H1 (cell line): Measurements from ENCODE around the gene GRID2. TPM values are rescaled to one million over a fixed set of nuclear protein-coding genes. Genes with fewer than 3 reads are reported as not detected.

Source experiments
- CTCF ChIA-PET: fragments of 300-600 bp; sonication (Branson Sonifier 250); formaldehyde crosslinking; loops from one replicate; lab custom pipeline; 2021; ENCODE audit not compliant: partially characterized antibody; lab: Charles Lee
- POLR2A ChIA-PET: fragments of 300-600 bp; sonication (Branson Sonifier 250); formaldehyde crosslinking; loops from one replicate; lab custom pipeline; 2021; ENCODE audit warnings: inconsistent platforms; ENCODE audit not compliant: partially characterized antibody; lab: Charles Lee
- DNase-seq, 2 experiments: peaks; one replicate each; pipeline versions ENCODE4 v3.0.0 to v3.0.0-alpha.2; 2010 to 2022; ENCODE audit warnings: low spot score in 2 of 2, low read depth in 1 of 2, mixed read lengths in 1 of 2
- FAIRE-seq: peaks from 2 replicates; lab custom pipeline; 2011; peaks lifted over from hg19 to GRCh38; lab: Jason Lieb, UNC
- H2AFZ ChIP-seq: 2 replicates; pipeline ENCODE4 v1.8.1; 2012; ENCODE audit warnings: low read length, inconsistent platforms
- H2AK5ac ChIP-seq: 2 replicates; pipeline ENCODE4 v1.6.1; 2013; ENCODE audit warnings: low read depth, low read length
- H2BK120ac ChIP-seq: replicated peaks from 2 replicates; pipeline ENCODE3; 2013; ENCODE audit warnings: low read depth, low read length, inconsistent platforms
- H2BK12ac ChIP-seq: 2 replicates; pipeline ENCODE4 v1.6.1; 2013; ENCODE audit warnings: low read depth, low read length
- H2BK15ac ChIP-seq: 2 replicates; pipeline ENCODE4 v1.6.1; 2013; ENCODE audit warnings: low read length
- H2BK20ac ChIP-seq: 2 replicates; pipeline ENCODE4 v1.6.1; 2013; ENCODE audit warnings: low read length
- H2BK5ac ChIP-seq: 2 replicates; pipeline ENCODE4 v1.6.1; 2013; ENCODE audit warnings: low read depth, low read length
- H3K14ac ChIP-seq: 2 replicates; pipeline ENCODE4 v1.6.1; 2013; ENCODE audit warnings: inconsistent platforms; ENCODE audit not compliant: insufficient read length
- H3K18ac ChIP-seq: 2 replicates; pipeline ENCODE4 v1.6.1; 2013; ENCODE audit warnings: low read length; ENCODE audit errors: extremely low read depth
- H3K23ac ChIP-seq: 2 replicates; pipeline ENCODE4 v1.6.1; 2013; ENCODE audit warnings: inconsistent platforms; ENCODE audit not compliant: insufficient read length
- H3K23me2 ChIP-seq: 2 replicates; pipeline ENCODE4 v1.6.1; 2013; ENCODE audit warnings: low read depth, low read length
- H3K27ac ChIP-seq: 2 replicates; pipeline ENCODE4 v1.6.1; 2011; ENCODE audit warnings: low read depth, low read length, inconsistent platforms
- H3K27me3 ChIP-seq, 4 experiments: replicated peaks in 1 of 4; 1 replicate in 1 of 4; 2 replicates in 3 of 4; pipeline versions ENCODE4 v1.6.1 to v1.8.1; 2011 to 2013; ENCODE audit warnings: low read length in 3 of 4, mild to moderate bottlenecking in 3 of 4, inconsistent platforms in 2 of 4, mixed read lengths in 2 of 4, moderate library complexity in 1 of 4; ENCODE audit not compliant: control insufficient read depth in 3 of 4, insufficient read depth in 3 of 4; ENCODE audit errors: extremely low read depth in 1 of 4
- H3K36me3 ChIP-seq, 4 experiments: 2 replicates each; pipeline versions ENCODE4 v1.6.1 to v1.8.1; 2011 to 2013; ENCODE audit warnings: mild to moderate bottlenecking in 4 of 4, low read length in 3 of 4, moderate library complexity in 2 of 4, control low read depth in 1 of 4, inconsistent platforms in 1 of 4; ENCODE audit not compliant: insufficient read depth in 4 of 4, control insufficient read depth in 2 of 4
- H3K4ac ChIP-seq: replicated peaks from 2 replicates; pipeline ENCODE3; 2013; ENCODE audit warnings: low read length, low read depth, mixed read lengths, inconsistent platforms; ENCODE audit not compliant: insufficient read length
- H3K4me1 ChIP-seq, 4 experiments: replicated peaks in 1 of 4; 1 replicate in 1 of 4; 2 replicates in 3 of 4; pipeline versions ENCODE4 v1.6.1 to v1.8.1; 2011 to 2013; ENCODE audit warnings: low read length in 3 of 4, inconsistent platforms in 2 of 4, mixed read lengths in 1 of 4; ENCODE audit not compliant: insufficient read depth in 4 of 4, control insufficient read depth in 3 of 4
- H3K4me2 ChIP-seq, 2 experiments: 2 replicates each; pipeline versions ENCODE4 v1.6.1 to v1.8.1; 2011 to 2013; ENCODE audit warnings: low read depth in 2 of 2, low read length in 2 of 2, control low read depth in 1 of 2, inconsistent platforms in 1 of 2, mild to moderate bottlenecking in 1 of 2; ENCODE audit not compliant: insufficient read depth in 1 of 2
- H3K4me3 ChIP-seq, 4 experiments: fragments of 200-600, 300-600 bp in 1 of 4; sonication (generic), shearing (Covaris generic), sonication (Bioruptor Twin) in 1 of 4; 2 replicates each; pipeline versions ENCODE4 v1.5.1 to v1.8.1; 2011 to 2016; ENCODE audit warnings: low read length in 4 of 4, low read depth in 3 of 4, control low read depth in 2 of 4, inconsistent platforms in 2 of 4, mild to moderate bottlenecking in 2 of 4, mixed read lengths in 1 of 4, moderate library complexity in 1 of 4; ENCODE audit not compliant: insufficient read depth in 2 of 4; ENCODE audit errors: extremely low read depth in 1 of 4
- H3K56ac ChIP-seq: replicated peaks from 2 replicates; pipeline ENCODE3; 2013; ENCODE audit warnings: low read depth, mild to moderate bottlenecking, mixed read lengths, low read length, inconsistent platforms; ENCODE audit not compliant: insufficient read length
- H3K79me1 ChIP-seq: 2 replicates; pipeline ENCODE4 v1.6.1; 2013; ENCODE audit warnings: low read depth, low read length, control low read depth
- H3K79me2 ChIP-seq, 2 experiments: 2 replicates each; pipeline versions ENCODE4 v1.6.1 to v1.8.1; 2012 to 2013; ENCODE audit warnings: low read length in 2 of 2, mild to moderate bottlenecking in 2 of 2, inconsistent platforms in 1 of 2; ENCODE audit not compliant: insufficient read depth in 2 of 2, control insufficient read depth in 1 of 2
- H3K9ac ChIP-seq, 4 experiments: replicated peaks in 1 of 4; 1 replicate in 1 of 4; 2 replicates in 3 of 4; pipeline versions ENCODE4 v1.6.1 to v1.8.1; 2011 to 2013; ENCODE audit warnings: low read depth in 3 of 4, low read length in 3 of 4, control low read depth in 2 of 4, mild to moderate bottlenecking in 2 of 4, moderate library complexity in 2 of 4, inconsistent platforms in 1 of 4; ENCODE audit errors: extremely low read depth in 1 of 4
- H3K9me3 ChIP-seq, 2 experiments: 2 replicates each; pipeline versions ENCODE4 v1.6.1 to v1.8.1; 2012 to 2013; ENCODE audit warnings: mild to moderate bottlenecking in 2 of 2, moderate library complexity in 2 of 2, control low read depth in 1 of 2, inconsistent platforms in 1 of 2, low read depth in 1 of 2, low read length in 1 of 2, mixed read lengths in 1 of 2; ENCODE audit not compliant: insufficient read depth in 2 of 2
- H4K20me1 ChIP-seq, 2 experiments: replicated peaks in 1 of 2; 2 replicates each; pipeline versions ENCODE3 to v1.8.1; 2011 to 2013; ENCODE audit warnings: inconsistent platforms in 2 of 2, low read length in 2 of 2, mild to moderate bottlenecking in 1 of 2; ENCODE audit not compliant: insufficient read depth in 2 of 2, control insufficient read depth in 1 of 2
- H4K5ac ChIP-seq: 2 replicates; pipeline ENCODE4 v1.6.1; 2013; ENCODE audit warnings: low read length, low read depth, mixed read lengths, inconsistent platforms; ENCODE audit not compliant: insufficient read length
- H4K8ac ChIP-seq: 2 replicates; pipeline ENCODE4 v1.8.0; 2013; ENCODE audit warnings: mild to moderate bottlenecking, moderate library complexity, low read length, inconsistent platforms; ENCODE audit not compliant: insufficient read depth; ENCODE audit errors: extremely low read depth
- H4K91ac ChIP-seq: replicated peaks from 2 replicates; pipeline ENCODE3; 2013; ENCODE audit warnings: low read length, mixed read lengths, inconsistent platforms; ENCODE audit not compliant: insufficient read length
- ASH2L ChIP-seq: fragments of 200-600, 300-600 bp; sonication (generic); IDR thresholded peaks from one replicate; pipeline ENCODE4 v1.7.1; 2017; ENCODE audit warnings: low read length
- BCL11A ChIP-seq, 2 experiments: IDR thresholded peaks; one replicate each; pipeline ENCODE4 v1.6.1; 2011; ENCODE audit warnings: low read depth in 2 of 2, low read length in 2 of 2, mild to moderate bottlenecking in 2 of 2
- CBX8 ChIP-seq: fragments of 300-800, 300-1000 bp; sonication (generic); IDR thresholded peaks from 2 replicates; pipeline ENCODE4 v1.7.1; 2016; ENCODE audit warnings: low read depth, low read length, borderline replicate concordance
- CHD2 ChIP-seq: IDR thresholded peaks from 2 replicates; pipeline ENCODE4 v1.6.1; 2012; ENCODE audit warnings: low read length, improper control_type of control experiment
- FOSL1 ChIP-seq: IDR thresholded peaks from 2 replicates; pipeline ENCODE4 v1.6.1; 2011; ENCODE audit warnings: mild to moderate bottlenecking, low read depth, low read length, moderate library complexity; ENCODE audit not compliant: insufficient read depth
- KDM1A ChIP-seq: fragments of 200-600, 300-600 bp; sonication (generic); IDR thresholded peaks from 2 replicates; pipeline ENCODE4 v1.7.1; 2016; ENCODE audit warnings: mild to moderate bottlenecking, low read length, borderline replicate concordance
- KDM4A ChIP-seq: IDR thresholded peaks from one replicate; pipeline ENCODE4 v1.7.1; 2012; ENCODE audit warnings: low read depth, mild to moderate bottlenecking, moderate library complexity, low read length, inconsistent platforms; ENCODE audit not compliant: severe bottlenecking
- NRF1 ChIP-seq: IDR thresholded peaks from 2 replicates; pipeline ENCODE4 v1.6.1; 2011; ENCODE audit warnings: mild to moderate bottlenecking, low read depth, low read length, improper control_type of control experiment
- PHF8 ChIP-seq: fragments of 200-600 bp; sonication (generic); conservative IDR thresholded peaks from 2 replicates; pipeline ENCODE4 v1.7.1; 2012; ENCODE audit warnings: low read depth, mild to moderate bottlenecking, inconsistent platforms, low read length, moderate library complexity
- TAF7 ChIP-seq: optimal IDR thresholded peaks from 2 replicates; pipeline ENCODE3; 2011; ENCODE audit warnings: low read depth, mild to moderate bottlenecking, inconsistent platforms, low read length, moderate library complexity, borderline replicate concordance
- TBP ChIP-seq: IDR thresholded peaks from 2 replicates; pipeline ENCODE4 v1.6.1; 2011; ENCODE audit warnings: low read depth, low read length, improper control_type of control experiment
- WGBS, 2 experiments: shearing (Covaris generic) in 1 of 2; methylation state at CpG; one replicate each; pipeline versions ENCODE4 v1.1.6 to v1.1.7; 2013 to 2015; ENCODE audit warnings: low lambda C conversion rate in 2 of 2, mixed read lengths in 2 of 2, inconsistent platforms in 1 of 2, low coverage in 1 of 2, missing lambda C conversion rate in 1 of 2; ENCODE audit not compliant: insufficient replicate concordance in 2 of 2, insufficient coverage in 1 of 2, insufficient read length in 1 of 2; ENCODE audit errors: extremely low coverage in 1 of 2, missing lambda C conversion rate in 1 of 2; 5-methylcytosine and 5-hydroxymethylcytosine counted together
- polyA plus RNA-seq, 7 experiments: library from polyadenylated mRNA; depleted of rRNA in 3 of 7; stranded (reverse) in 5 of 7; unstranded in 2 of 7; fragments of >200 nt in 5 of 7; fragments of 200-250 nt in 2 of 7; gene quantifications; 1 replicate in 5 of 7; 2 replicates in 1 of 7; 4 replicates in 1 of 7; pipeline versions ENCODE4 v1.2.1 to v1.2.3, GENCODE V29; 2011 to 2013; ENCODE audit warnings: missing spikeins in 2 of 7, mixed read lengths in 2 of 7
- total RNA-seq: library from RNA; stranded (reverse); fragmentation: NEBNext Ultra II Directional; extraction: Animal tissue kit (Norgen Biotek cat#: 25700); gene quantifications from 2 replicates; pipeline ENCODE4 v1.2.1, GENCODE V29; 2021

GRID2 gene
- total and polyA plus RNA-seq, 2 of the 8 experiments (the other 6 are each of a cell fraction or from before 2014, with no cell fraction given), result 31.1 to 81.9 TPM

GRCh38 chr4:93475730-93476129, 1172.0 kb downstream of the GRID2 start:
- Histone ChIP-seq H2BK12ac (no peak overlapping the region), H4K20me1 (no peaks in the 10 kb centered on the region), H3K27ac (no peak overlapping the region), H3K36me3 (no peaks in the 10 kb centered on the region), H2AK5ac (no peak overlapping the region), H3K56ac (no peak overlapping the region), H3K79me1 (no peaks in the 10 kb centered on the region), H4K8ac (no peak overlapping the region)
- 88% methylated on average over 2 of the region's 2 CpGs; no CpG with 5 or more reads in 1 of the 2 experiments for WGBS, 2 experiments
- TF ChIP-seq PHF8, result no peak
- no peak for TF ChIP-seq KDM1A
- TF ChIP-seq KDM4A, result no peak
- TF ChIP-seq TAF7, result no peak
- TF ChIP-seq TBP, result no peak
- TF ChIP-seq NRF1, result no peak
- TF ChIP-seq FOSL1, result no peak
- no peak for TF ChIP-seq CHD2
- TF ChIP-seq ASH2L, result no peak
- no peak for TF ChIP-seq BCL11A (IDR thresholded peaks at IDR 0.05; ENCODE audit: low read depth in 2 of 2, low read length in 2 of 2)
- TF ChIP-seq CBX8, result no peak
- TF ChIP-seq, all 59 proteins: peak for 0
- ChIA-PET POLR2A (no interaction called here), CTCF (no interaction called here)
- FAIRE-seq (no peak), DNase-seq (no peak)
- Histone ChIP-seq H3K23me2 (no peaks in the 10 kb centered on the region), H3K9ac (no peak overlapping the region), H2BK5ac (no peak overlapping the region), H3K9me3 (no peaks in the 10 kb centered on the region), H3K79me2 (no peaks in the 10 kb centered on the region), H3K18ac (no peak overlapping the region), H3K14ac (no peak overlapping the region), H3K4me3 (no peak overlapping the region), H4K91ac (no peak overlapping the region), H4K5ac (no peak overlapping the region), H3K4me2 (no peak overlapping the region), H2AFZ (no peak overlapping the region), H3K23ac (no peak overlapping the region), H3K4ac (no peak overlapping the region), H3K4me1 (no peaks in the 10 kb centered on the region), H2BK20ac (no peak overlapping the region), H2BK120ac (no peak overlapping the region), H3K27me3 (no peaks in the 10 kb centered on the region), H2BK15ac (no peak overlapping the region)
